ENCODE results near the gene ANG. TPM values are rescaled to one million over a fixed set of nuclear protein-coding genes. Genes with fewer than 3 reads are reported as not detected.
A peak's percentile ranks its signal among the peaks of the same experiment; 100 is the strongest.

Gene ANG
- total and polyA plus RNA-seq, 2 donors (not counting 1 experiment from before 2014, with no cell fraction given) = 1.7 to 2.0 TPM

GRCh38 chr14:20690848-20691640, 2.5 kb downstream of the ANG start:
- Mint-ChIP-seq H3K9me3 (ENCODE audit: insufficient read depth) (no peaks in the 10 kb centered on the region), H3K4me3 (no peak overlapping the region), H3K27me3 (no peaks in the 10 kb centered on the region), H3K4me1 (peaks cover 5% of the 10 kb centered on the region), H3K27ac (no peak overlapping the region)
- no peak overlapping the region for H2AFZ ChIP-seq (ENCODE audit: insufficient read depth, low read depth, low read length, poor library complexity, severe bottlenecking)
- no peaks in the 10 kb centered on the region for H4K20me1 ChIP-seq (ENCODE audit: control insufficient read depth, insufficient read depth, low read length, poor library complexity, severe bottlenecking)
- no peaks in the 10 kb centered on the region for H3K79me2 ChIP-seq (ENCODE audit: control insufficient read depth, insufficient read depth, low read length)
- WGBS (ENCODE audit: insufficient coverage) = 100% methylated on average over 1 of the region's 9 CpGs
- H3K4me1 ChIP-seq (ENCODE audit: control insufficient read depth in 2 of 2, insufficient read depth in 2 of 2, low read length in 2 of 2) = peaks cover 0 to 3% of the 10 kb centered on the region in 2 donors
- intact Hi-C loops (cut with micrococcal nuclease) = loop anchor here (1.0 kb wide), 5 partner anchors 8 to 364 kb away; no protein-coding TSS in a partner anchor
- POLR2A ChIA-PET = interaction anchor here (0.9 to 1.4 kb wide), 4 partner anchors 10 to 348 kb away, joined by 4 to 5 read pairs (median 4); partner anchors contain the start of gene PARP2
- no peaks in the 10 kb centered on the region for H3K36me3 ChIP-seq (replicated peaks in 1 of 2; ENCODE audit: control extremely low read depth in 1 of 2, control insufficient read depth in 1 of 2, extremely low read depth in 1 of 2, insufficient read depth in 2 of 2, low read length in 1 of 2)
- no peaks in the 10 kb centered on the region for H3K27me3 ChIP-seq (replicated peaks in 1 of 4; ENCODE audit: control extremely low read depth in 1 of 4, control insufficient read depth in 3 of 4, insufficient read depth in 4 of 4, low read length in 3 of 4)
- H3K4me3 ChIP-seq (ENCODE audit: control extremely low read depth in 1 of 5, extremely low read depth in 1 of 5, insufficient read depth in 1 of 5, low read depth in 2 of 5, low read length in 4 of 5) = no peak overlapping the region
- peak overlapping the region; percentile 3 for H3K4me2 ChIP-seq (replicated peaks; ENCODE audit: low read depth, low read length, poor library complexity, severe bottlenecking)
- H3K9me3 ChIP-seq (ENCODE audit: control extremely low read depth in 1 of 3, control insufficient read depth in 2 of 3, insufficient read depth in 1 of 3, low read length in 2 of 3) = no peaks in the 10 kb centered on the region
- ATAC-seq (ENCODE audit: low read depth) (peak; percentile 97), DNase-seq (peak; percentile 83)
- no peak for TF ChIP-seq EZH2 (IDR thresholded peaks at IDR 0.05; ENCODE audit: borderline replicate concordance, insufficient read depth, low read depth, low read length, poor library complexity, severe bottlenecking)
- TF ChIP-seq CTCF (IDR thresholded peaks at IDR 0.05) = peak; percentile 99
- CTCF ChIA-PET = interaction anchor here (0.7 to 20.0 kb wide), 42 partner anchors 9 to 364 kb away, joined by 3 to 445 read pairs (median 6); partner anchors contain the start of genes PARP2, PIP4P1, RNASE6 and TEP1
- no peak overlapping the region for H3K9ac ChIP-seq (ENCODE audit: low read length)
- no peak overlapping the region for H3K27ac ChIP-seq (ENCODE audit: low read length in 2 of 2)

All from B cell (primary cell).